Breast epithelium (tissue), 3 donors: Measurements from ENCODE around the gene FHOD3.

ENCODE experiments used
- POLR2A ChIP-seq: fragments of 450-650 bp; IDR thresholded peaks from one replicate; pipeline ENCODE4 v1.6.1; 2016; ENCODE audit warnings: antibody characterized with exemption, mild to moderate bottlenecking, moderate library complexity
- POLR2AphosphoS5 ChIP-seq, 3 donors: sonication (generic); formaldehyde crosslinking; IDR thresholded peaks; one replicate each; pipeline ENCODE4 v1.6.1; 2017; ENCODE audit warnings: antibody characterized with exemption in 3 of 3
- TF ChIP-seq, protein P1 (sequence below), 3 donors: fragments of 450-650 bp; IDR thresholded peaks; one replicate each; pipeline ENCODE4 v1.5.1; 2016 to 2017; ENCODE audit warnings: antibody characterized with exemption in 3 of 3, mild to moderate bottlenecking in 3 of 3, moderate library complexity in 3 of 3

DNA sequence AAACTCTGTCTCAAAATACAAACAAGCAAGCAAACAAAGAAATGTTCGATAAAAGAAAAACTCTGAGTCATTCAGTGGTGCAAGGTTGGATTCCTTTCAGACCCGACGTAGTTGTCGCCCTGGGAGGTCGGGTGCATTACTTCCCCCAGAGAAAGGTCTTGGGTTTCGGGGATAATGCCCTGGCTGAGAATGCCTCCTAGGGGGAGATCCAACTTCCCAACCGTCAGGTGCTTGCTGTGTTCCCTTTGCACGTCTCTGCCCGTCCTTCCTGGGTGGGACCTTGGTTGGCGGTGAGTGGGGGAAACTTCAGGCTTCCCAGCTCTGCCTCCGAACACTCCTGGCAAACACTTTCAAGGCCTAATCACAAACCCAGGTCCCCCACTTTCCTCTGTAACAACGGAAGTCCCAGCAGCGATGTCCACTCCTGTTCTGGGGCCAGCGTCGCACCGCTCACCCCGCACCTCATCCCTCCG, 530.7 kb downstream of the FHOD3 start:
- no peak for TF ChIP-seq POLR2A
- TF ChIP-seq, protein P1, sequence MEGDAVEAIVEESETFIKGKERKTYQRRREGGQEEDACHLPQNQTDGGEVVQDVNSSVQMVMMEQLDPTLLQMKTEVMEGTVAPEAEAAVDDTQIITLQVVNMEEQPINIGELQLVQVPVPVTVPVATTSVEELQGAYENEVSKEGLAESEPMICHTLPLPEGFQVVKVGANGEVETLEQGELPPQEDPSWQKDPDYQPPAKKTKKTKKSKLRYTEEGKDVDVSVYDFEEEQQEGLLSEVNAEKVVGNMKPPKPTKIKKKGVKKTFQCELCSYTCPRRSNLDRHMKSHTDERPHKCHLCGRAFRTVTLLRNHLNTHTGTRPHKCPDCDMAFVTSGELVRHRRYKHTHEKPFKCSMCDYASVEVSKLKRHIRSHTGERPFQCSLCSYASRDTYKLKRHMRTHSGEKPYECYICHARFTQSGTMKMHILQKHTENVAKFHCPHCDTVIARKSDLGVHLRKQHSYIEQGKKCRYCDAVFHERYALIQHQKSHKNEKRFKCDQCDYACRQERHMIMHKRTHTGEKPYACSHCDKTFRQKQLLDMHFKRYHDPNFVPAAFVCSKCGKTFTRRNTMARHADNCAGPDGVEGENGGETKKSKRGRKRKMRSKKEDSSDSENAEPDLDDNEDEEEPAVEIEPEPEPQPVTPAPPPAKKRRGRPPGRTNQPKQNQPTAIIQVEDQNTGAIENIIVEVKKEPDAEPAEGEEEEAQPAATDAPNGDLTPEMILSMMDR (IDR thresholded peaks at IDR 0.05) = no peak
- no peak for TF ChIP-seq POLR2AphosphoS5 (IDR thresholded peaks at IDR 0.05)
